HPDE6-E6E7 (cell line): ENCODE results near the gene GBP1.

Experiments used
- DNase-seq: peaks from one replicate; pipeline ENCODE4 v3.0.0; 2011; ENCODE audit warnings: missing footprints; ENCODE audit errors: extremely low spot score

GBP1 gene

GRCh38 chr1:89005286-89006151, 59.5 kb downstream of the GBP1 start:
- no peak for DNase-seq
